ENCODE measurements around the gene ANAPC16. TPM values are rescaled to one million over a fixed set of nuclear protein-coding genes. Genes with fewer than 3 reads are reported as not detected.

ANAPC16 gene
- total and polyA plus RNA-seq, 7 experiments from 2014 or later, result 85.5 to 445 (median 118) TPM

GRCh38 chr10:72234560-72235095, 18.8 kb downstream of the ANAPC16 start:
- H3K36me3 ChIP-seq (ENCODE audit: control insufficient read depth in 2 of 3, insufficient read depth in 3 of 3, low read length in 3 of 3), result peaks cover 0 to 59% (median 12%) of the 10 kb centered on the region in 3 experiments
- H3K4me3 Mint-ChIP-seq, result no peak overlapping the region
- ChIA-PET POLR2A (no interaction called here), CTCF (no interaction called here)
- ATAC-seq (no peak), DNase-seq (no peak)
- H3K36me3 Mint-ChIP-seq, result peaks cover 6 to 37% (median 25%) of the 10 kb centered on the region in 5 donors
- no peak overlapping the region for H3K27ac ChIP-seq (ENCODE audit: low read depth, low read length)
- H3K9me3 Mint-ChIP-seq, result peaks cover 0 to 2% (median 0%) of the 10 kb centered on the region in 11 donors
- intact Hi-C loops (cut with micrococcal nuclease), result loop anchor here in 1 of 2 donors (2.0 kb wide), 1 partner anchor 14 kb away; no protein-coding TSS in a partner anchor
- H3K4me1 ChIP-seq (ENCODE audit: control insufficient read depth in 2 of 2, insufficient read depth in 2 of 2, low read length in 2 of 2), result peaks cover 0 to 12% of the 10 kb centered on the region in 2 donors
- no peaks in the 10 kb centered on the region for H3K27me3 Mint-ChIP-seq
- H3K27ac Mint-ChIP-seq, result no peak overlapping the region
- H3K4me1 Mint-ChIP-seq, result peaks cover 8 to 34% (median 20%) of the 10 kb centered on the region in 7 donors
- H3K9me3 ChIP-seq (ENCODE audit: control insufficient read depth in 2 of 3, low read length in 3 of 3), result no peaks in the 10 kb centered on the region
- H3K4me3 ChIP-seq (ENCODE audit: low read length), result no peak overlapping the region
- no peaks in the 10 kb centered on the region for H3K27me3 ChIP-seq (ENCODE audit: control insufficient read depth in 2 of 2, insufficient read depth in 2 of 2, low read length in 2 of 2)

- POLR2A ChIA-PET, result interaction anchor here (0.7 to 1.1 kb wide), 7 partner anchors 10 to 38 kb away, joined by 3 to 9 read pairs (median 3); partner anchors contain the start of genes ANAPC16, ASCC1 and DDIT4
Measured at GRCh38 chr10:72235544-72236279, 19.9 kb downstream of the ANAPC16 start.

GRCh38 chr10:72238392-72239175, 22.8 kb downstream of the ANAPC16 start:
- Mint-ChIP-seq H3K27ac (peak overlapping the region in 5 of 9 donors; percentile 16 to 78 (median 38)), H3K4me3 (no peak overlapping the region), H3K36me3 (peaks cover 0 to 25% (median 13%) of the 10 kb centered on the region in 5 donors), H3K9me3 (peaks cover 0 to 4% (median 0%) of the 10 kb centered on the region in 11 donors), H3K27me3 (no peaks in the 10 kb centered on the region), H3K4me1 (peaks cover 20 to 53% (median 35%) of the 10 kb centered on the region in 7 donors)
- no peaks in the 10 kb centered on the region for H3K27me3 ChIP-seq (ENCODE audit: control insufficient read depth in 2 of 2, insufficient read depth in 2 of 2, low read length in 2 of 2)
- H3K27ac ChIP-seq (ENCODE audit: low read depth, low read length), result peak overlapping the region; percentile 27
- H3K36me3 ChIP-seq (ENCODE audit: control insufficient read depth in 2 of 3, insufficient read depth in 3 of 3, low read length in 3 of 3), result peaks cover 0 to 32% (median 6%) of the 10 kb centered on the region in 3 experiments
- no peaks in the 10 kb centered on the region for H3K9me3 ChIP-seq (ENCODE audit: control insufficient read depth in 2 of 3, low read length in 3 of 3)
- POLR2A ChIA-PET, result interaction anchor here (0.8 to 2.6 kb wide), 4 partner anchors 9 to 93 kb away, joined by 3 to 13 read pairs (median 8); no protein-coding TSS in a partner anchor
- DNase-seq (no peak), ATAC-seq (no peak)
- intact Hi-C loops (cut with micrococcal nuclease), result no loop called here
- H3K4me1 ChIP-seq (ENCODE audit: control insufficient read depth in 2 of 2, insufficient read depth in 2 of 2, low read length in 2 of 2), result peaks cover 5 to 19% of the 10 kb centered on the region in 2 donors
- CTCF ChIA-PET, result interaction anchor here (0.6 kb wide), 1 partner anchor 13 kb away, joined by 3 read pairs; no protein-coding TSS in a partner anchor
- H3K4me3 ChIP-seq (ENCODE audit: low read length), result no peak overlapping the region

More at GRCh38 chr10:72235544-72236279, 19.9 kb downstream of the ANAPC16 start:
- Mint-ChIP-seq H3K36me3 (peaks cover 5 to 32% (median 21%) of the 10 kb centered on the region in 5 donors), H3K4me1 (peaks cover 5 to 33% (median 16%) of the 10 kb centered on the region in 7 donors), H3K9me3 (peaks cover 0 to 2% (median 0%) of the 10 kb centered on the region in 11 donors), H3K27ac (peak overlapping the region in 8 of 9 donors; percentile 30 to 78 (median 46)), H3K27me3 (no peaks in the 10 kb centered on the region), H3K4me3 (no peak overlapping the region)
- no peak overlapping the region for H3K4me3 ChIP-seq (ENCODE audit: low read length)
- peaks cover 0 to 52% (median 12%) of the 10 kb centered on the region in 3 experiments for H3K36me3 ChIP-seq (ENCODE audit: control insufficient read depth in 2 of 3, insufficient read depth in 3 of 3, low read length in 3 of 3)
- ATAC-seq, result no peak
- H3K4me1 ChIP-seq (ENCODE audit: control insufficient read depth in 2 of 2, insufficient read depth in 2 of 2, low read length in 2 of 2), result peaks cover 0 to 4% of the 10 kb centered on the region in 2 donors
- DNase-seq, result no peak
- H3K9me3 ChIP-seq (ENCODE audit: control insufficient read depth in 2 of 3, low read length in 3 of 3), result no peaks in the 10 kb centered on the region
- CTCF ChIA-PET, result interaction anchor here (1.0 to 1.6 kb wide), 3 partner anchors 96 to 187 kb away, joined by 3 to 4 read pairs (median 4); no protein-coding TSS in a partner anchor
- no peaks in the 10 kb centered on the region for H3K27me3 ChIP-seq (ENCODE audit: control insufficient read depth in 2 of 2, insufficient read depth in 2 of 2, low read length in 2 of 2)
- intact Hi-C loops (cut with micrococcal nuclease), result loop anchor here in 1 of 2 donors (2.0 kb wide), 1 partner anchor 13 kb away; no protein-coding TSS in a partner anchor
- H3K27ac ChIP-seq (ENCODE audit: low read depth, low read length), result no peak overlapping the region

GRCh38 chr10:72239409-72239808, 23.6 kb downstream of the ANAPC16 start:
- no peak for DNase-seq
- ATAC-seq, result no peak
- intact Hi-C loops (cut with micrococcal nuclease), result no loop called here
- Mint-ChIP-seq H3K4me1 (peaks cover 25 to 61% (median 43%) of the 10 kb centered on the region in 7 donors), H3K27me3 (no peaks in the 10 kb centered on the region), H3K9me3 (peaks cover 0 to 4% (median 0%) of the 10 kb centered on the region in 11 donors), H3K4me3 (no peak overlapping the region), H3K36me3 (peaks cover 0 to 23% (median 13%) of the 10 kb centered on the region in 5 donors), H3K27ac (peak overlapping the region in 7 of 9 donors; percentile 9 to 85 (median 50))
- ChIA-PET CTCF (no interaction called here), POLR2A (interaction anchor here (0.7 to 2.6 kb wide), 3 partner anchors 13 to 181 kb away, joined by 3 to 13 read pairs (median 3); no protein-coding TSS in a partner anchor)
- H3K4me3 ChIP-seq (ENCODE audit: low read length), result no peak overlapping the region
- no peaks in the 10 kb centered on the region for H3K9me3 ChIP-seq (ENCODE audit: control insufficient read depth in 2 of 3, low read length in 3 of 3)
- H3K36me3 ChIP-seq (ENCODE audit: control insufficient read depth in 2 of 3, insufficient read depth in 3 of 3, low read length in 3 of 3), result peaks cover 0 to 24% (median 4%) of the 10 kb centered on the region in 3 experiments
- H3K4me1 ChIP-seq (ENCODE audit: control insufficient read depth in 2 of 2, insufficient read depth in 2 of 2, low read length in 2 of 2), result peaks cover 13 to 27% of the 10 kb centered on the region in 2 donors
- no peak overlapping the region for H3K27ac ChIP-seq (ENCODE audit: low read depth, low read length)
- H3K27me3 ChIP-seq (ENCODE audit: control insufficient read depth in 2 of 2, insufficient read depth in 2 of 2, low read length in 2 of 2), result no peaks in the 10 kb centered on the region

- H3K4me1 Mint-ChIP-seq, result peaks cover 31 to 71% (median 53%) of the 10 kb centered on the region in 7 donors
- H3K4me3 ChIP-seq (ENCODE audit: low read length), result no peak overlapping the region
- H3K27me3 Mint-ChIP-seq, result no peaks in the 10 kb centered on the region
- no peak overlapping the region for H3K27ac ChIP-seq (ENCODE audit: low read depth, low read length)
- DNase-seq (no peak), ATAC-seq (no peak)
- H3K9me3 Mint-ChIP-seq, result peaks cover 0 to 4% (median 0%) of the 10 kb centered on the region in 11 donors
- H3K27me3 ChIP-seq (ENCODE audit: control insufficient read depth in 2 of 2, insufficient read depth in 2 of 2, low read length in 2 of 2), result no peaks in the 10 kb centered on the region
- POLR2A ChIA-PET, result interaction anchor here (1.0 to 2.6 kb wide), 3 partner anchors 14 to 108 kb away, joined by 3 to 13 read pairs (median 3); no protein-coding TSS in a partner anchor
- intact Hi-C loops (cut with micrococcal nuclease), result no loop called here
- H3K27ac Mint-ChIP-seq, result peak overlapping the region in 4 of 9 donors; percentile 43 to 98 (median 61)
- H3K4me3 Mint-ChIP-seq, result no peak overlapping the region
- CTCF ChIA-PET, result interaction anchor here (0.6 to 0.8 kb wide), 2 partner anchors 97 to 635 kb away, joined by 3 to 4 read pairs; no protein-coding TSS in a partner anchor
- no peaks in the 10 kb centered on the region for H3K9me3 ChIP-seq (ENCODE audit: control insufficient read depth in 2 of 3, low read length in 3 of 3)
- peaks cover 0 to 20% (median 13%) of the 10 kb centered on the region in 5 donors for H3K36me3 Mint-ChIP-seq
- H3K36me3 ChIP-seq (ENCODE audit: control insufficient read depth in 2 of 3, insufficient read depth in 3 of 3, low read length in 3 of 3), result peaks cover 0 to 17% (median 0%) of the 10 kb centered on the region in 3 experiments
- peaks cover 22 to 36% of the 10 kb centered on the region in 2 donors for H3K4me1 ChIP-seq (ENCODE audit: control insufficient read depth in 2 of 2, insufficient read depth in 2 of 2, low read length in 2 of 2)
Measured at GRCh38 chr10:72240371-72240770, 24.6 kb downstream of the ANAPC16 start.

Data from naive thymus-derived CD4-positive, alpha-beta T cell (primary cell).